ENCODE data around the gene STUB1.

STUB1 gene

GRCh38 chr16:723695-724094 is 43.5 kb downstream of the STUB1 start:
- Histone ChIP-seq H3K9me3 (ENCODE audit: control insufficient read depth in 2 of 2, low read length in 2 of 2) (no peaks in the 10 kb centered on the region), H3K4me3 (ENCODE audit: low read length in 2 of 2) (no peak overlapping the region), H3K9ac (ENCODE audit: low read length in 2 of 2) (no peak overlapping the region), H3K27me3 (ENCODE audit: control insufficient read depth in 1 of 2, insufficient read depth in 2 of 2, low read length in 2 of 2) (peaks cover 22 to 26% of the 10 kb centered on the region in 2 donors), H3K36me3 (ENCODE audit: control insufficient read depth in 2 of 2, insufficient read depth in 2 of 2, low read length in 2 of 2) (no peaks in the 10 kb centered on the region), H3K27ac (ENCODE audit: low read length) (no peak overlapping the region), H3K4me1 (ENCODE audit: control insufficient read depth, insufficient read depth, low read length) (peaks cover 55% of the 10 kb centered on the region)

DNA sequence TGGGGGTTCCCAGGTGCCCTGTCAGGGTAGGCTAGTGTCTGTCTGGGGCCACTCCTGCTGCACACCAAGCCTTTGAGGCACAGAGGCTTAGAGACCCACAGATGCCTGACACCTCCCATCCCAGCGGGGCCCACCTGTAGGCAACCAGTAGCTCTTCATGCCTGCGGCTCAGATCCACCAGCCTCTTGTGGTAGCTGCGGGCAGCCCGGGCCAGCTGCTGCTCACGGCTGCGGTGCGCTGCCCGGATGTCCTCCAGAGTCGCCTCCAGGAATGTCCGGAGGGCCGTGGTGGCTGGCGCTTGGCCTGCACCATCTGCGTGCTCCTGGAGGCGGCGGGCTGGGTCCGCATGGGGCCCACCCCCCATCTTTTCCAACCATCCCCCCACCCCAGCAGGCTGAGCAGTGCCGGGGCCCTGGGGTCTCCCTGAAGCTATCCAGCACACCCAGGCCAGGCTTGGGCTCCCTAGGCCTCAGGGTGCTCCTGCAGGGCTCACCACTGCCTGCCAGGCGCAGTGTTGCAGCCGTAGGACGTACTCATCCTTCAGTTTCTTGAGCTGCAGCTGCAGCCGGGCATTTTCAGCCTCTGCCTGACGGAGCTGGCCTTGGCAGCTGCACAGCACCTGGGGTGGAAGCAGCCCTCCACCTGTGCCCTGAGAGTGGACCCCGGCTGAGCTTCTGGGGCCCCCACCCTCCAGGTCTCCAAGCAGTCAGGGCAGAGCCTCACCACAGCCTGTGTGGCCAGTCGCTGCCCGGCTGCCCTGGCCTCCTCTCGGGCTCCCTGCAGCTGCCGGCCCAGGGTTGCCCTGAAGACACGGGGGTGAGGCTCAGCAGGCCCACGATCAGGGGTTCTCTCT is 44.2 kb downstream of the STUB1 start:
- Histone ChIP-seq H3K9ac (ENCODE audit: low read length in 2 of 2) (no peak overlapping the region), H3K36me3 (ENCODE audit: control insufficient read depth in 2 of 2, insufficient read depth in 2 of 2, low read length in 2 of 2) (no peaks in the 10 kb centered on the region), H3K27ac (ENCODE audit: low read length) (no peak overlapping the region), H3K4me3 (ENCODE audit: low read length in 2 of 2) (no peak overlapping the region), H3K9me3 (ENCODE audit: control insufficient read depth in 2 of 2, low read length in 2 of 2) (no peaks in the 10 kb centered on the region), H3K27me3 (ENCODE audit: control insufficient read depth in 1 of 2, insufficient read depth in 2 of 2, low read length in 2 of 2) (peaks cover 22 to 26% of the 10 kb centered on the region in 2 donors), H3K4me1 (ENCODE audit: control insufficient read depth, insufficient read depth, low read length) (peaks cover 50% of the 10 kb centered on the region)

- no peak overlapping the region for H3K27ac ChIP-seq (ENCODE audit: low read length)
- peaks cover 44% of the 10 kb centered on the region for H3K4me1 ChIP-seq (ENCODE audit: control insufficient read depth, insufficient read depth, low read length)
- no peaks in the 10 kb centered on the region for H3K36me3 ChIP-seq (ENCODE audit: control insufficient read depth in 2 of 2, insufficient read depth in 2 of 2, low read length in 2 of 2)
- no peak overlapping the region for H3K4me3 ChIP-seq (ENCODE audit: low read length in 2 of 2)
- H3K9ac ChIP-seq (ENCODE audit: low read length in 2 of 2): no peak overlapping the region
- no peaks in the 10 kb centered on the region for H3K9me3 ChIP-seq (ENCODE audit: control insufficient read depth in 2 of 2, low read length in 2 of 2)
- peaks cover 22 to 26% of the 10 kb centered on the region in 2 donors for H3K27me3 ChIP-seq (ENCODE audit: control insufficient read depth in 1 of 2, insufficient read depth in 2 of 2, low read length in 2 of 2)
Observed at GRCh38 chr16:725041-725376, 44.8 kb downstream of the STUB1 start.

- H3K27me3 ChIP-seq (ENCODE audit: control insufficient read depth in 1 of 2, insufficient read depth in 2 of 2, low read length in 2 of 2): peaks cover 22 to 26% of the 10 kb centered on the region in 2 donors
- no peaks in the 10 kb centered on the region for H3K36me3 ChIP-seq (ENCODE audit: control insufficient read depth in 2 of 2, insufficient read depth in 2 of 2, low read length in 2 of 2)
- no peak overlapping the region for H3K4me3 ChIP-seq (ENCODE audit: low read length in 2 of 2)
- H3K9ac ChIP-seq (ENCODE audit: low read length in 2 of 2): no peak overlapping the region
- H3K27ac ChIP-seq (ENCODE audit: low read length): no peak overlapping the region
- peaks cover 38% of the 10 kb centered on the region for H3K4me1 ChIP-seq (ENCODE audit: control insufficient read depth, insufficient read depth, low read length)
- H3K9me3 ChIP-seq (ENCODE audit: control insufficient read depth in 2 of 2, low read length in 2 of 2): no peaks in the 10 kb centered on the region
Observed at GRCh38 chr16:725463-726187, 45.4 kb downstream of the STUB1 start.

DNA sequence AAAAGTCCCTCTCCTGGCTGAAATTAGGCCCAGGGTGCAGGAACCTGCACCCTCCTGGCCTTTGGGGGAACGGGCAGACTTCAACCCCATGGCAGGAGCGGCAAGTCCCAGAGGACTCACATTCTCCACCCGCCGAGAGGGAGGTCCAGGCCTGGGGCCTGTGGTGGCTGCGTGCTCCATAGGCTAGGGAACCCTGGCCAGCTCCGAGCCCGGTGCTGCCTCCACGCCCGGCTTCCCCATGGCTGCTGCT is 45.9 kb downstream of the STUB1 start:
- no peak overlapping the region for H3K9ac ChIP-seq (ENCODE audit: low read length in 2 of 2)
- peaks cover 34% of the 10 kb centered on the region for H3K4me1 ChIP-seq (ENCODE audit: control insufficient read depth, insufficient read depth, low read length)
- no peaks in the 10 kb centered on the region for H3K9me3 ChIP-seq (ENCODE audit: control insufficient read depth in 2 of 2, low read length in 2 of 2)
- no peak overlapping the region for H3K27ac ChIP-seq (ENCODE audit: low read length)
- H3K4me3 ChIP-seq (ENCODE audit: low read length in 2 of 2): no peak overlapping the region
- peaks cover 22 to 26% of the 10 kb centered on the region in 2 donors for H3K27me3 ChIP-seq (ENCODE audit: control insufficient read depth in 1 of 2, insufficient read depth in 2 of 2, low read length in 2 of 2)
- H3K36me3 ChIP-seq (ENCODE audit: control insufficient read depth in 2 of 2, insufficient read depth in 2 of 2, low read length in 2 of 2): no peaks in the 10 kb centered on the region

GRCh38 chr16:726438-727290 is 46.5 kb downstream of the STUB1 start, which contains the start of the genes CCDC78 and HAGHL:
Gene CCDC78 (minus strand): TSS chr16:726443. CDS start chr16:726367, 76 bp downstream.
Gene HAGHL (plus strand): TSS chr16:727106. CDS start chr16:727510, 404 bp downstream.
- H3K36me3 ChIP-seq (ENCODE audit: control insufficient read depth in 2 of 2, insufficient read depth in 2 of 2, low read length in 2 of 2): no peaks in the 10 kb centered on the region
- H3K27ac ChIP-seq (ENCODE audit: low read length): no peak within 1 kb of the TSS
- H3K4me1 ChIP-seq (ENCODE audit: control insufficient read depth, insufficient read depth, low read length): peaks cover 28% of the 10 kb centered on the region
- no peak within 1 kb of the TSS for H3K9ac ChIP-seq (ENCODE audit: low read length in 2 of 2)
- peak within 1 kb of the TSS; percentile 19 to 69 for H3K4me3 ChIP-seq (ENCODE audit: low read length in 2 of 2)
- peaks cover 22 to 26% of the 10 kb centered on the region in 2 donors for H3K27me3 ChIP-seq (ENCODE audit: control insufficient read depth in 1 of 2, insufficient read depth in 2 of 2, low read length in 2 of 2)
- H3K9me3 ChIP-seq (ENCODE audit: control insufficient read depth in 2 of 2, low read length in 2 of 2): no peaks in the 10 kb centered on the region

DNA sequence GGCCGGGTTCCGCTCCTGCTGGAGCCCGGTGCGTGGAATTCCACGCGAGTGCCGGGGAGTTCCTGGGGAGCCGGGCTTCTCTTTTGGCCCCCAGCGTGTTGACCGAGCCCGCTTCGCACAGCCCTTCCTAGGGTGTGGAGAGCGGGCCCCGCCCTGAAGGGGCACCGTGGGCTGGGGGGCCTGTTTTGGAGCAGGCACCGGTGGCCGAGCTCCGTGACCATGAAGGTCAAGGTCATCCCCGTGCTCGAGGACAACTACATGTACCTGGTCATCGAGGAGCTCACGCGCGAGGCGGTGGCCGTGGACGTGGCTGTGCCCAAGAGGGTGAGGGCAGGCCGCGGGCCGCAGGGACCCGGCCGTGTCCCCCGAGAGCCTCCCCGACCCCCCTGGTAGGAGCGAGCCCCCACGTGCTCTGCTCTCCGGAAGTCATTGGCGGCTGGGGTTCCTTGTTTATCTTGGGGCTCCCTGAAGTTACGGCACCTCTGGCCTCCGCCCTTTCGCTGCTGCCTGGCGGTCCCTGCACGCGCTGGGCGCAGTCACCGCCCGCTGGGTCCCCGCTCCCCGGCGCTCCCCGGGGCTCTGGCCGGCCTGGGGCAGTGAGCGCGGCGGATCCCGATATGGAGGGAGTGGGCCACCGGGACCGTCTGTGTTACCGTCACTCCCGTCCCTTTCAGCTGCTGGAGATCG is 47.2 kb downstream of the STUB1 start:
- Histone ChIP-seq H3K27me3 (ENCODE audit: control insufficient read depth in 1 of 2, insufficient read depth in 2 of 2, low read length in 2 of 2) (peaks cover 22 to 26% of the 10 kb centered on the region in 2 donors), H3K36me3 (ENCODE audit: control insufficient read depth in 2 of 2, insufficient read depth in 2 of 2, low read length in 2 of 2) (peaks cover 0 to 2% of the 10 kb centered on the region in 2 donors), H3K9me3 (ENCODE audit: control insufficient read depth in 2 of 2, low read length in 2 of 2) (no peaks in the 10 kb centered on the region), H3K27ac (ENCODE audit: low read length) (no peak overlapping the region), H3K4me3 (ENCODE audit: low read length in 2 of 2) (peak overlapping the region; percentile 19 to 69), H3K4me1 (ENCODE audit: control insufficient read depth, insufficient read depth, low read length) (peaks cover 22% of the 10 kb centered on the region), H3K9ac (ENCODE audit: low read length in 2 of 2) (no peak overlapping the region)

DNA sequence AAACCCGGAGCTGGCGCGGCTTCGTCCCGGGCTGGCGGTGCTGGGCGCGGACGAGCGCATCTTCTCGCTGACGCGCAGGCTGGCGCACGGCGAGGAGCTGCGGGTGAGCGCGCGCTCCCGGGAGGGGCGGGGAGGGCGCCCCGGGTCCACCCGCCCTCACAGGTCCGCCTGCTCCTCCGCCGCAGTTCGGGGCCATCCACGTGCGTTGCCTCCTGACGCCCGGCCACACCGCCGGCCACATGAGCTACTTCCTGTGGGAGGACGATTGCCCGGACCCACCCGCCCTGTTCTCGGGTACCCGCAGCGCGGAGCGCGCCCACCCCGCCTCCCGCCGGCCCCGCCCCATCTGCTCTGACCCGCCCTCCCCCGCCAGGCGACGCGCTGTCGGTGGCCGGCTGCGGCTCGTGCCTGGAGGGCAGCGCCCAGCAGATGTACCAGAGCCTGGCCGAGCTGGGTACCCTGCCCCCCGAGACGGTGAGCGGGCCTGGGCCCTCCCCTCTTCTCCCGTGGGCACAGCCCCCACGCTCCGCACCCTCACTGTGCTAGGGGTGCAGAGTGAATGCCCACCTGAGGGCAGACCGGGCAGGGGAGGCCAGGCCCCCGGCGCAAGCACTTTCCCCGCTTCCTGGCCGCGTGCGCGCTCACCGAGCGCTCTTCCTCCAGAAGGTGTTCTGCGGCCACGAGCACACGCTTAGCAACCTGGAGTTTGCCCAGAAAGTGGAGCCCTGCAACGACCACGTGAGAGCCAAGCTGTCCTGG is 48.1 kb downstream of the STUB1 start:
- peak overlapping the region in 1 of 2 donors; percentile 52 for H3K4me3 ChIP-seq (ENCODE audit: low read length in 2 of 2)
- peaks cover 22% of the 10 kb centered on the region for H3K4me1 ChIP-seq (ENCODE audit: control insufficient read depth, insufficient read depth, low read length)
- H3K9ac ChIP-seq (ENCODE audit: low read length in 2 of 2): no peak overlapping the region
- H3K9me3 ChIP-seq (ENCODE audit: control insufficient read depth in 2 of 2, low read length in 2 of 2): no peaks in the 10 kb centered on the region
- peaks cover 0 to 7% of the 10 kb centered on the region in 2 donors for H3K36me3 ChIP-seq (ENCODE audit: control insufficient read depth in 2 of 2, insufficient read depth in 2 of 2, low read length in 2 of 2)
- no peak overlapping the region for H3K27ac ChIP-seq (ENCODE audit: low read length)
- peaks cover 22 to 26% of the 10 kb centered on the region in 2 donors for H3K27me3 ChIP-seq (ENCODE audit: control insufficient read depth in 1 of 2, insufficient read depth in 2 of 2, low read length in 2 of 2)

GRCh38 chr16:728890-729744 is 48.9 kb downstream of the STUB1 start:
- H3K4me1 ChIP-seq (ENCODE audit: control insufficient read depth, insufficient read depth, low read length): peaks cover 22% of the 10 kb centered on the region
- no peaks in the 10 kb centered on the region for H3K9me3 ChIP-seq (ENCODE audit: control insufficient read depth in 2 of 2, low read length in 2 of 2)
- no peak overlapping the region for H3K4me3 ChIP-seq (ENCODE audit: low read length in 2 of 2)
- no peak overlapping the region for H3K27ac ChIP-seq (ENCODE audit: low read length)
- peaks cover 0 to 13% of the 10 kb centered on the region in 2 donors for H3K36me3 ChIP-seq (ENCODE audit: control insufficient read depth in 2 of 2, insufficient read depth in 2 of 2, low read length in 2 of 2)
- no peak overlapping the region for H3K9ac ChIP-seq (ENCODE audit: low read length in 2 of 2)
- peaks cover 22 to 26% of the 10 kb centered on the region in 2 donors for H3K27me3 ChIP-seq (ENCODE audit: control insufficient read depth in 1 of 2, insufficient read depth in 2 of 2, low read length in 2 of 2)
